BJ (cell line): ENCODE measurements around the gene VTCN1. TPM values are rescaled to one million over a fixed set of nuclear protein-coding genes. Genes with fewer than 3 reads are reported as not detected.

Experiments used
- CTCF ChIA-PET: fragments of 350-600 bp; formaldehyde crosslinking; extraction: SDS; loops from one replicate; lab custom pipeline; 2021; ENCODE audit warnings: antibody characterized with exemption, inconsistent platforms; lab: Yijun Ruan, JAX
- POLR2A ChIA-PET: fragments of 300-600 bp; sonication (Branson Sonifier 250); formaldehyde crosslinking; extraction: SDS; loops from one replicate; lab custom pipeline; 2021; ENCODE audit warnings: antibody characterized with exemption; lab: Charles Lee
- DNase-seq: peaks from one replicate; pipeline ENCODE4 v3.0.0-alpha.2; 2011; ENCODE audit warnings: low read depth
- H3K27me3 ChIP-seq: 2 replicates; pipeline ENCODE4 v1.6.0; 2011; ENCODE audit warnings: low read length; ENCODE audit not compliant: control insufficient read depth, insufficient read depth
- H3K36me3 ChIP-seq: 2 replicates; pipeline ENCODE4 v1.5.1; 2011; ENCODE audit warnings: low read length; ENCODE audit not compliant: control insufficient read depth, insufficient read depth
- H3K4me3 ChIP-seq: 2 replicates; pipeline ENCODE4 v1.5.1; 2011; ENCODE audit warnings: low read depth, mild to moderate bottlenecking, control low read depth, low read length
- polyA plus RNA-seq: library from polyadenylated mRNA; depleted of rRNA; stranded (reverse); fragments of >200 nt; gene quantifications from 2 replicates; pipeline ENCODE4 v1.2.3, GENCODE V29; 2011
- TF ChIP-seq, protein P1 (sequence below): IDR thresholded peaks from 2 replicates; pipeline ENCODE4 v1.5.1; 2011; ENCODE audit warnings: low read depth, mild to moderate bottlenecking, control low read depth, inconsistent platforms, low read length, moderate library complexity; ENCODE audit not compliant: insufficient read depth

The VTCN1 gene
- polyA plus RNA-seq, 1 experiment: not detected

GRCh38 chr1:117244971-117245370, 34.2 kb upstream of the VTCN1 start:
- CTCF ChIA-PET: interaction anchor here (1.2 kb wide), 1 partner anchor 38 kb away, joined by 3 read pairs; no protein-coding TSS in a partner anchor
- TF ChIP-seq, protein P1, sequence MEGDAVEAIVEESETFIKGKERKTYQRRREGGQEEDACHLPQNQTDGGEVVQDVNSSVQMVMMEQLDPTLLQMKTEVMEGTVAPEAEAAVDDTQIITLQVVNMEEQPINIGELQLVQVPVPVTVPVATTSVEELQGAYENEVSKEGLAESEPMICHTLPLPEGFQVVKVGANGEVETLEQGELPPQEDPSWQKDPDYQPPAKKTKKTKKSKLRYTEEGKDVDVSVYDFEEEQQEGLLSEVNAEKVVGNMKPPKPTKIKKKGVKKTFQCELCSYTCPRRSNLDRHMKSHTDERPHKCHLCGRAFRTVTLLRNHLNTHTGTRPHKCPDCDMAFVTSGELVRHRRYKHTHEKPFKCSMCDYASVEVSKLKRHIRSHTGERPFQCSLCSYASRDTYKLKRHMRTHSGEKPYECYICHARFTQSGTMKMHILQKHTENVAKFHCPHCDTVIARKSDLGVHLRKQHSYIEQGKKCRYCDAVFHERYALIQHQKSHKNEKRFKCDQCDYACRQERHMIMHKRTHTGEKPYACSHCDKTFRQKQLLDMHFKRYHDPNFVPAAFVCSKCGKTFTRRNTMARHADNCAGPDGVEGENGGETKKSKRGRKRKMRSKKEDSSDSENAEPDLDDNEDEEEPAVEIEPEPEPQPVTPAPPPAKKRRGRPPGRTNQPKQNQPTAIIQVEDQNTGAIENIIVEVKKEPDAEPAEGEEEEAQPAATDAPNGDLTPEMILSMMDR: no peak

DNA sequence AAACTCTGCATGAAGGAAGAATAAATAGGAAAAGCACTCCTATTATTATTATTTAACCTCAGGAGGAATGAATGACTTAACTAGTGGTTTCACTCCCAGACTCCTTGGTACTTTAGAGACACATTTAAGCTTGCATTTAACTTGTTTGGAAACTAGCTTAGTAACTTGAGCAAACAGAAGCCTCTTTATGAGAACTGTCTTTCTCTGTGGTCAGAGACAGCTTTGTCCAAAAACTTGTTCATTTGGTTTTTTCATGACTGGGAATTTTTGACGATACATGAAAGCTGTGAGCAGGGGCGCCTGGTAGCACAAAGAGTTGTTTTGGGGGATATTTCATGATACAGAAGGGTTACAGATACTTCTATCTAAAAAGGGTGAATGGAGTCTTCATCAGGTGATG, 33.6 kb upstream of the VTCN1 start:
- POLR2A ChIA-PET: no interaction called here
- H3K36me3 ChIP-seq: no peaks in the 10 kb centered on the region
- TF ChIP-seq, protein P1: no peak
- no peak for DNase-seq
- CTCF ChIA-PET: interaction anchor here (1.2 kb wide), 1 partner anchor 38 kb away, joined by 3 read pairs; no protein-coding TSS in a partner anchor
- H3K4me3 ChIP-seq: no peak overlapping the region
- H3K27me3 ChIP-seq: peaks cover 2% of the 10 kb centered on the region; the same call in 1 of the 2 replicates

More at GRCh38 chr1:117244971-117245370, 34.2 kb upstream of the VTCN1 start:
- POLR2A ChIA-PET: no interaction called here
- DNase-seq: no peak
- peaks cover 2% of the 10 kb centered on the region; the same call in 1 of the 2 replicates for H3K27me3 ChIP-seq
- H3K4me3 ChIP-seq: no peak overlapping the region
- H3K36me3 ChIP-seq: no peaks in the 10 kb centered on the region

DNA sequence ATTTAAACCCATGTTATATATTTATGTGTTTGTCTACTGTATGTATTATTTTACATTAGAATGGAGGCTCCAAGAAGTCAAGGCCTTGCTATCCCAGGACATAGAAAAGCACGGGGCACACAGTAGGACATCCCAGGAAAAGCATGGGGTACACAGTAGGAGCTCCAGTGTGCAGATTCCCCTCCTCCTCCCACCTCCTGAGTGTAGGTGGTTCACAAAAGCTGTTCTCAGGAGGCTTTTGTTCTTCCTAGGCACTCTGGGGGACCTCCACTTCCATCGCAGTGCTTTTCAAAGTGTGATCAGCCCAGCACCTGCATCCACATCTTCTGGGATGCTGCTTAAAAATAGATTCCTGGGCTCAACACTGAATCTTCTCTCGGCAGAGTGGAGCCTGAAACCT, 30.8 kb upstream of the VTCN1 start:
- POLR2A ChIA-PET: no interaction called here

GRCh38 chr1:117240547-117240946, 29.8 kb upstream of the VTCN1 start:
- no peak for DNase-seq
- Histone ChIP-seq H3K36me3 (no peaks in the 10 kb centered on the region), H3K4me3 (no peak overlapping the region), H3K27me3 (0 out of 2 replicates have a peak, but pooled peaks cover 2% of the 10 kb centered on the region)
- POLR2A ChIA-PET: no interaction called here
- TF ChIP-seq, protein P1: no peak
- CTCF ChIA-PET: interaction anchor here (0.6 kb wide), 1 partner anchor 15 kb away, joined by 3 read pairs; no protein-coding TSS in a partner anchor

More for the DNA sequence above, 30.8 kb upstream of the VTCN1 start:
- DNase-seq: no peak
- H3K36me3 ChIP-seq: no peaks in the 10 kb centered on the region
- CTCF ChIA-PET: interaction anchor here (1.1 kb wide), 1 partner anchor 174 kb away, joined by 3 read pairs; no protein-coding TSS in a partner anchor
- TF ChIP-seq, protein P1: no peak
- 0 out of 2 replicates have a peak, but pooled peaks cover 2% of the 10 kb centered on the region for H3K27me3 ChIP-seq
- H3K4me3 ChIP-seq: no peak overlapping the region

GRCh38 chr1:117239467-117239866, 28.7 kb upstream of the VTCN1 start:
- CTCF ChIA-PET: no interaction called here
- no peak for DNase-seq
- POLR2A ChIA-PET: no interaction called here
- TF ChIP-seq, protein P1: no peak
- no peaks in the 10 kb centered on the region for H3K36me3 ChIP-seq
- 0 out of 2 replicates have a peak, but pooled peaks cover 2% of the 10 kb centered on the region for H3K27me3 ChIP-seq
- no peak overlapping the region for H3K4me3 ChIP-seq
